GM23338 (cell line): ENCODE results near the gene SYNPO. TPM values are rescaled to one million over a fixed set of nuclear protein-coding genes. Genes with fewer than 3 reads are reported as not detected.

Source experiments
- ATAC-seq: fragments of 200-7000 bp; cut with Tn5 transposase; 3 replicates; pipeline ENCODE4 v1.9.1; 2020
- DNase-seq: peaks from one replicate; pipeline ENCODE4 v3.0.0-alpha.2; 2015; ENCODE audit warnings: low spot score
- H2AFZ ChIP-seq: fragments of 200-600 bp; sonication (generic); 2 replicates; pipeline ENCODE4 v1.8.0; 2016; ENCODE audit warnings: antibody characterized with exemption, mild to moderate bottlenecking, moderate library complexity
- H3F3A ChIP-seq: fragments of 200-600 bp; sonication (generic); replicated peaks from 2 replicates; pipeline ENCODE4 v1.8.0; 2017; ENCODE audit warnings: antibody characterized with exemption, mixed run types, low read depth
- H3K27ac ChIP-seq: fragments of 200-600 bp; sonication (generic); 2 replicates; pipeline ENCODE4 v1.6.1; 2016; ENCODE audit warnings: low read depth
- H3K27me3 ChIP-seq: fragments of 200-600 bp; sonication (generic); 2 replicates; pipeline ENCODE4 v1.8.0; 2016; ENCODE audit warnings: mild to moderate bottlenecking, mixed run types, moderate library complexity; ENCODE audit not compliant: insufficient read depth
- H3K36me3 ChIP-seq: fragments of 200-600 bp; sonication (generic); 2 replicates; pipeline ENCODE4 v1.8.0; 2016; ENCODE audit warnings: mild to moderate bottlenecking; ENCODE audit not compliant: insufficient read depth
- H3K4me1 ChIP-seq: fragments of 200-600 bp; sonication (generic); 2 replicates; pipeline ENCODE4 v1.8.0; 2016; ENCODE audit warnings: mild to moderate bottlenecking, moderate library complexity; ENCODE audit not compliant: insufficient read depth
- H3K4me2 ChIP-seq: fragments of 200-600 bp; sonication (generic); 2 replicates; pipeline ENCODE4 v1.7.1; 2017; ENCODE audit warnings: mixed run types
- H3K4me3 ChIP-seq: fragments of 200-600 bp; sonication (generic); 2 replicates; pipeline ENCODE4 v1.6.1; 2016; ENCODE audit warnings: mixed run types
- H3K79me2 ChIP-seq: fragments of 200-600 bp; sonication (generic); replicated peaks from 2 replicates; pipeline ENCODE4 v1.8.0; 2017; ENCODE audit warnings: mild to moderate bottlenecking; ENCODE audit not compliant: insufficient read depth
- H3K9me2 ChIP-seq: fragments of 200-600 bp; sonication (generic); 2 replicates; pipeline ENCODE4 v1.8.0; 2017; ENCODE audit not compliant: insufficient read depth
- H4K20me1 ChIP-seq: fragments of 200-600 bp; sonication (generic); replicated peaks from 2 replicates; pipeline ENCODE4 v1.8.0; 2017; ENCODE audit warnings: mild to moderate bottlenecking; ENCODE audit not compliant: insufficient read depth
- H3K27ac Mint-ChIP-seq: 2 replicates; pipeline ENCODE4 v1.8.0; 2020; ENCODE audit warnings: inconsistent platforms, mild to moderate bottlenecking, moderate library complexity, mixed read lengths
- H3K27me3 Mint-ChIP-seq: 3 replicates; pipeline ENCODE4 v1.8.0; 2022; ENCODE audit warnings: low read depth, mild to moderate bottlenecking, moderate library complexity, mixed read lengths, inconsistent platforms; ENCODE audit not compliant: insufficient read depth, poor library complexity
- H3K36me3 Mint-ChIP-seq: 3 replicates; pipeline ENCODE4 v1.8.0; 2021; ENCODE audit warnings: low read depth, mild to moderate bottlenecking, inconsistent platforms, moderate library complexity, mixed read lengths
- H3K4me1 Mint-ChIP-seq: 3 replicates; pipeline ENCODE4 v1.8.0; 2020; ENCODE audit warnings: mild to moderate bottlenecking, inconsistent platforms, mixed read lengths
- H3K4me3 Mint-ChIP-seq: 3 replicates; pipeline ENCODE4 v1.8.0; 2021; ENCODE audit warnings: moderate library complexity, mild to moderate bottlenecking, inconsistent platforms, mixed read lengths
- H3K9me3 Mint-ChIP-seq: 3 replicates; pipeline ENCODE4 v1.8.0; 2020; ENCODE audit warnings: moderate library complexity, mild to moderate bottlenecking, inconsistent platforms, mixed read lengths
- CREB1 ChIP-seq: fragments of 250-450 bp; sonication (Bioruptor Pico); IDR thresholded peaks from 2 replicates; pipeline ENCODE4 v1.5.0; 2020; ENCODE audit warnings: low read depth, mild to moderate bottlenecking, moderate library complexity
- EZH2phosphoT487 ChIP-seq: fragments of 200-600 bp; sonication (generic); IDR thresholded peaks from one replicate; pipeline ENCODE4 v1.8.1; 2018; ENCODE audit warnings: antibody characterized with exemption; ENCODE audit not compliant: unreplicated experiment
- NANOG ChIP-seq: IDR thresholded peaks from 2 replicates; pipeline ENCODE4 v1.6.1; 2016; ENCODE audit warnings: antibody characterized with exemption, borderline replicate concordance
- STAT1 ChIP-seq: IDR thresholded peaks from one replicate; pipeline ENCODE4 v1.6.1; 2016; ENCODE audit warnings: antibody characterized with exemption; ENCODE audit not compliant: unreplicated experiment
- ZNF331 ChIP-seq: fragments of 250-450 bp; sonication (Bioruptor Pico); IDR thresholded peaks from 2 replicates; pipeline ENCODE4 v1.5.0; 2020; ENCODE audit warnings: low read depth, mild to moderate bottlenecking, moderate library complexity
- polyA plus RNA-seq: library from polyadenylated mRNA; unstranded; fragments of >200 nt; fragmentation: Nextera tagmentation; extraction: Ambion mirVana; gene quantifications from 2 replicates; pipeline ENCODE4 v1.2.1, GENCODE V29; 2016
- total RNA-seq: library from RNA; depleted of rRNA; stranded (reverse); fragments of >200 nt; shearing (Covaris generic); gene quantifications from 2 replicates; pipeline ENCODE4 v1.2.3, GENCODE V29; 2014
- TF ChIP-seq, protein P1 (sequence below): IDR thresholded peaks from 2 replicates; pipeline ENCODE4 v1.6.1; 2016; ENCODE audit warnings: antibody characterized with exemption
- TF ChIP-seq, protein P2 (sequence below), 2 experiments: fragments of 200-600 bp in 1 of 2; sonication (generic) in 1 of 2; conservative IDR thresholded peaks; 2 replicates each; pipeline versions ENCODE4 v1.5.1 to v1.6.1; 2016 to 2017; ENCODE audit warnings: antibody characterized with exemption in 2 of 2, low read depth in 2 of 2, mild to moderate bottlenecking in 2 of 2, moderate library complexity in 1 of 2
- TF ChIP-seq, protein P3 (sequence below): fragments of 250-450 bp; sonication (Bioruptor Pico); IDR thresholded peaks from 2 replicates; pipeline ENCODE4 v1.5.0; 2020; ENCODE audit warnings: mild to moderate bottlenecking, moderate library complexity

The SYNPO gene
- total and polyA plus RNA-seq, 2 experiments from 2014 or later, result 0.16 to 1.3 TPM

DNA sequence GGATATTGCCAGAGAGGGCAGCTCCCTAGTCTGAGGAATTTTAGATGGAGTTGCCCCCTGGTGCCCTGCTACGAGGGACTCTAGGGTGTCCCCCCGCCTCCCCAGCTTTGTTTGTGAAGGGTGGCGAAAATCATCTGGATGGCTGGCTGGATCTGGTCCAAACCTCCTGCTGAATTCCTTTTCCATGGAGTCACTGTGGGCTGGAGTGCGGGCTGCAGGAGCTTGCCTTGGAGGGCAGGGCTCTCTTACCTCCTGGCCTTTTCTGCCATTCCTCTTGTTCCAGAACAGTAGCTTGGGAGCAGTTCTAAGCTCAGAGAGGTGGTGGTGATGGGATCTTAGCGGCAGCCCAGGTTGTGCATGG is 2.1 kb downstream of the SYNPO start:
- Histone ChIP-seq H3K4me3 (no peak overlapping the region), H3K4me1 (peaks cover 4% of the 10 kb centered on the region; the same call in 1 of the 2 replicates), H4K20me1 (no peaks in the 10 kb centered on the region), H3F3A (no peaks in the 10 kb centered on the region), H3K9me2 (no peaks in the 10 kb centered on the region), H3K36me3 (no peaks in the 10 kb centered on the region), H3K27me3 (no peaks in the 10 kb centered on the region), H3K4me2 (no peak overlapping the region), H2AFZ (no peak overlapping the region), H3K27ac (no peak overlapping the region), H3K79me2 (no peaks in the 10 kb centered on the region)
- Mint-ChIP-seq H3K27ac (no peak overlapping the region), H3K4me1 (peaks cover 41% of the 10 kb centered on the region), H3K4me3 (no peak overlapping the region), H3K9me3 (no peaks in the 10 kb centered on the region), H3K36me3 (no peaks in the 10 kb centered on the region; the same call in 2 of the 3 replicates), H3K27me3 (peaks cover 4% of the 10 kb centered on the region)
- TF ChIP-seq NANOG (no peak), EZH2phosphoT487 (no peak)
- TF ChIP-seq, protein P1, sequence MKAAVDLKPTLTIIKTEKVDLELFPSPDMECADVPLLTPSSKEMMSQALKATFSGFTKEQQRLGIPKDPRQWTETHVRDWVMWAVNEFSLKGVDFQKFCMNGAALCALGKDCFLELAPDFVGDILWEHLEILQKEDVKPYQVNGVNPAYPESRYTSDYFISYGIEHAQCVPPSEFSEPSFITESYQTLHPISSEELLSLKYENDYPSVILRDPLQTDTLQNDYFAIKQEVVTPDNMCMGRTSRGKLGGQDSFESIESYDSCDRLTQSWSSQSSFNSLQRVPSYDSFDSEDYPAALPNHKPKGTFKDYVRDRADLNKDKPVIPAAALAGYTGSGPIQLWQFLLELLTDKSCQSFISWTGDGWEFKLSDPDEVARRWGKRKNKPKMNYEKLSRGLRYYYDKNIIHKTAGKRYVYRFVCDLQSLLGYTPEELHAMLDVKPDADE, result no peak
- TF ChIP-seq, protein P2, sequence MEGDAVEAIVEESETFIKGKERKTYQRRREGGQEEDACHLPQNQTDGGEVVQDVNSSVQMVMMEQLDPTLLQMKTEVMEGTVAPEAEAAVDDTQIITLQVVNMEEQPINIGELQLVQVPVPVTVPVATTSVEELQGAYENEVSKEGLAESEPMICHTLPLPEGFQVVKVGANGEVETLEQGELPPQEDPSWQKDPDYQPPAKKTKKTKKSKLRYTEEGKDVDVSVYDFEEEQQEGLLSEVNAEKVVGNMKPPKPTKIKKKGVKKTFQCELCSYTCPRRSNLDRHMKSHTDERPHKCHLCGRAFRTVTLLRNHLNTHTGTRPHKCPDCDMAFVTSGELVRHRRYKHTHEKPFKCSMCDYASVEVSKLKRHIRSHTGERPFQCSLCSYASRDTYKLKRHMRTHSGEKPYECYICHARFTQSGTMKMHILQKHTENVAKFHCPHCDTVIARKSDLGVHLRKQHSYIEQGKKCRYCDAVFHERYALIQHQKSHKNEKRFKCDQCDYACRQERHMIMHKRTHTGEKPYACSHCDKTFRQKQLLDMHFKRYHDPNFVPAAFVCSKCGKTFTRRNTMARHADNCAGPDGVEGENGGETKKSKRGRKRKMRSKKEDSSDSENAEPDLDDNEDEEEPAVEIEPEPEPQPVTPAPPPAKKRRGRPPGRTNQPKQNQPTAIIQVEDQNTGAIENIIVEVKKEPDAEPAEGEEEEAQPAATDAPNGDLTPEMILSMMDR (conservative IDR thresholded peaks at IDR 0.05; ENCODE audit: low read depth in 2 of 2), result no peak
- no peak for ATAC-seq
- no peak for DNase-seq

DNA sequence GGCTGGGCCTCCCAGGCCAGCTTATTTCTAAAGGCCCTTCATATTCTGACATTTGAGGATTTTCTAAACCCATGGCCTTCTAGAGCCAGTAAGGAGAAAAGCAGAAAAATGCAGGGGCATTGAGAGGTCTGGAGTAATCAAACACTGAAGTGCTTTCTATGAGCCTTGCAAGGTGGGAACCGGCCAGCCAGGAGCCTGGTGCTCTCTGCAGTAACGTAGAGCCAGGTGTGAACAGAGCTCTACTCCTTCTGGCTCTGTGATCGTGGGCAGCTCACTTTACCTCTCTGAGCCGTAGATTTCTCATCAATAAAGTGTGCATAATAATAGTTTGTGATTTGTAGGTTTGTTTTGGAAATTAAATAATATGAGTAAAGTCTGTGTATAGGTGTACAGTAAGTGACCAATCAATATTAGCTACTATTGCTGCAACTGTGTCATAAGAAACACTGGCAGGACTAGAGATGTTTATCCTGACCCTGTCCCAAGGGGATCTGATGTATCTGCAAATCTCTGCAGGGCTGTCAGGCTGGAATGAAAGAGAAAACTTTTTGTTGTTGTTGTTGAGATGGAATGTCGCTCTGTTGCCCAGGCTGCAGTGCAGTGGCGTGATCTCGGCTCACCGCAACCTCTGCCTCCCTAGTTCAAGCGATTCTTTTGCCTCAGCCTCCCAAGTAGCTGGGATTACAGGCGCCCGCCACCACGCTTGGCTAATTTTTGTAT is 2.7 kb downstream of the SYNPO start:
- Histone ChIP-seq H3K9me2 (no peaks in the 10 kb centered on the region), H3K4me3 (no peak overlapping the region), H4K20me1 (no peaks in the 10 kb centered on the region), H3K79me2 (no peaks in the 10 kb centered on the region), H3F3A (no peaks in the 10 kb centered on the region), H3K27ac (no peak overlapping the region), H3K27me3 (no peaks in the 10 kb centered on the region), H2AFZ (no peak overlapping the region), H3K4me1 (no peaks in the 10 kb centered on the region; the same call in 1 of the 2 replicates), H3K36me3 (no peaks in the 10 kb centered on the region), H3K4me2 (no peak overlapping the region)
- peaks cover 38% of the 10 kb centered on the region for H3K4me1 Mint-ChIP-seq
- DNase-seq, result no peak
- H3K4me3 Mint-ChIP-seq, result no peak overlapping the region
- H3K9me3 Mint-ChIP-seq, result no peaks in the 10 kb centered on the region
- no peaks in the 10 kb centered on the region; the same call in 2 of the 3 replicates for H3K36me3 Mint-ChIP-seq
- no peak for ATAC-seq
- H3K27me3 Mint-ChIP-seq, result peaks cover 4% of the 10 kb centered on the region
- no peak overlapping the region for H3K27ac Mint-ChIP-seq
- TF ChIP-seq, protein P3, sequence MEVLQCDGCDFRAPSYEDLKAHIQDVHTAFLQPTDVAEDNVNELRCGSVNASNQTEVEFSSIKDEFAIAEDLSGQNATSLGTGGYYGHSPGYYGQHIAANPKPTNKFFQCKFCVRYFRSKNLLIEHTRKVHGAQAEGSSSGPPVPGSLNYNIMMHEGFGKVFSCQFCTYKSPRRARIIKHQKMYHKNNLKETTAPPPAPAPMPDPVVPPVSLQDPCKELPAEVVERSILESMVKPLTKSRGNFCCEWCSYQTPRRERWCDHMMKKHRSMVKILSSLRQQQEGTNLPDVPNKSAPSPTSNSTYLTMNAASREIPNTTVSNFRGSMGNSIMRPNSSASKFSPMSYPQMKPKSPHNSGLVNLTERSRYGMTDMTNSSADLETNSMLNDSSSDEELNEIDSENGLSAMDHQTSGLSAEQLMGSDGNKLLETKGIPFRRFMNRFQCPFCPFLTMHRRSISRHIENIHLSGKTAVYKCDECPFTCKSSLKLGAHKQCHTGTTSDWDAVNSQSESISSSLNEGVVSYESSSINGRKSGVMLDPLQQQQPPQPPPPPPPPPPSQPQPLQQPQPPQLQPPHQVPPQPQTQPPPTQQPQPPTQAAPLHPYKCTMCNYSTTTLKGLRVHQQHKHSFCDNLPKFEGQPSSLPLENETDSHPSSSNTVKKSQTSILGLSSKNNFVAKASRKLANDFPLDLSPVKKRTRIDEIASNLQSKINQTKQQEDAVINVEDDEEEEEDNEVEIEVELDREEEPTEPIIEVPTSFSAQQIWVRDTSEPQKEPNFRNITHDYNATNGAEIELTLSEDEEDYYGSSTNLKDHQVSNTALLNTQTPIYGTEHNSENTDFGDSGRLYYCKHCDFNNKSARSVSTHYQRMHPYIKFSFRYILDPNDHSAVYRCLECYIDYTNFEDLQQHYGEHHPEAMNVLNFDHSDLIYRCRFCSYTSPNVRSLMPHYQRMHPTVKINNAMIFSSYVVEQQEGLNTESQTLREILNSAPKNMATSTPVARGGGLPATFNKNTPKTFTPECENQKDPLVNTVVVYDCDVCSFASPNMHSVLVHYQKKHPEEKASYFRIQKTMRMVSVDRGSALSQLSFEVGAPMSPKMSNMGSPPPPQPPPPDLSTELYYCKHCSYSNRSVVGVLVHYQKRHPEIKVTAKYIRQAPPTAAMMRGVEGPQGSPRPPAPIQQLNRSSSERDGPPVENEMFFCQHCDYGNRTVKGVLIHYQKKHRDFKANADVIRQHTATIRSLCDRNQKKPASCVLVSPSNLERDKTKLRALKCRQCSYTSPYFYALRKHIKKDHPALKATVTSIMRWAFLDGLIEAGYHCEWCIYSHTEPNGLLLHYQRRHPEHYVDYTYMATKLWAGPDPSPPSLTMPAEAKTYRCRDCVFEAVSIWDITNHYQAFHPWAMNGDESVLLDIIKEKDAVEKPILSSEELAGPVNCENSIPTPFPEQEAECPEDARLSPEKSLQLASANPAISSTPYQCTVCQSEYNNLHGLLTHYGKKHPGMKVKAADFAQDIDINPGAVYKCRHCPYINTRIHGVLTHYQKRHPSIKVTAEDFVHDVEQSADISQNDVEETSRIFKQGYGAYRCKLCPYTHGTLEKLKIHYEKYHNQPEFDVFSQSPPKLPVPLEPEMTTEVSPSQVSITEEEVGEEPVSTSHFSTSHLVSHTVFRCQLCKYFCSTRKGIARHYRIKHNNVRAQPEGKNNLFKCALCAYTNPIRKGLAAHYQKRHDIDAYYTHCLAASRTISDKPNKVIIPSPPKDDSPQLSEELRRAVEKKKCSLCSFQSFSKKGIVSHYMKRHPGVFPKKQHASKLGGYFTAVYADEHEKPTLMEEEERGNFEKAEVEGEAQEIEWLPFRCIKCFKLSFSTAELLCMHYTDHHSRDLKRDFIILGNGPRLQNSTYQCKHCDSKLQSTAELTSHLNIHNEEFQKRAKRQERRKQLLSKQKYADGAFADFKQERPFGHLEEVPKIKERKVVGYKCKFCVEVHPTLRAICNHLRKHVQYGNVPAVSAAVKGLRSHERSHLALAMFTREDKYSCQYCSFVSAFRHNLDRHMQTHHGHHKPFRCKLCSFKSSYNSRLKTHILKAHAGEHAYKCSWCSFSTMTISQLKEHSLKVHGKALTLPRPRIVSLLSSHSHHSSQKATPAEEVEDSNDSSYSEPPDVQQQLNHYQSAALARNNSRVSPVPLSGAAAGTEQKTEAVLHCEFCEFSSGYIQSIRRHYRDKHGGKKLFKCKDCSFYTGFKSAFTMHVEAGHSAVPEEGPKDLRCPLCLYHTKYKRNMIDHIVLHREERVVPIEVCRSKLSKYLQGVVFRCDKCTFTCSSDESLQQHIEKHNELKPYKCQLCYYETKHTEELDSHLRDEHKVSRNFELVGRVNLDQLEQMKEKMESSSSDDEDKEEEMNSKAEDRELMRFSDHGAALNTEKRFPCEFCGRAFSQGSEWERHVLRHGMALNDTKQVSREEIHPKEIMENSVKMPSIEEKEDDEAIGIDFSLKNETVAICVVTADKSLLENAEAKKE (CRISPR knock-in tag), result no peak
- TF ChIP-seq EZH2phosphoT487 (no peak), ZNF331 (CRISPR knock-in tag) (no peak), STAT1 (no peak), CREB1 (CRISPR knock-in tag) (no peak)
